Measurements from ENCODE around the gene SERPINB3.

Gene SERPINB3

DNA sequence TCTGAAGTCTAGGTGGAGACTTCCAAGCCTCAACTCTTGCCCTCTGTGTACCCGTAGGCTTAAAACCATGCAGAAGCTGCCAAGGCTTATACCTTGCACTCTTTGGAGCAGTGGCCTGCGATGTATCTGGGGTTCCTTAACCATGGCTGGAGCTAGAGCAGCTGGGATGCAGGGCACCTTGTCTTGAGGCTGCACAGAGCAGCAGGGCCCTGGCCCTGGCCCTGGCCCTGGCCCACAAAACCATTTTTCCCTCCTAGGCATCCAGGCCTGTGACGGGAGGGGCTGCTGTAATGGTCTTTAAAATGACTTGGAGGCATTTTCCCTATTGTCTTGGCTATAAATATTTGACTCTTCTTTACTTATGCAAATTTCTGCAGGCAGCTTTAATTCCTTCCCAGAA lies 36.8 kb downstream of the SERPINB3 start:
- Histone ChIP-seq H3K27ac (ENCODE audit: low read depth, low read length) (no peak overlapping the region), H3K27me3 (ENCODE audit: control insufficient read depth in 5 of 5, insufficient read depth in 4 of 5, low read length in 5 of 5) (no peaks in the 10 kb centered on the region), H3K9me3 (ENCODE audit: control insufficient read depth in 5 of 5, low read length in 5 of 5) (peaks cover 4 to 31% (median 29%) of the 10 kb centered on the region in 5 donors), H3K36me3 (ENCODE audit: control insufficient read depth in 5 of 5, insufficient read depth in 5 of 5, low read length in 5 of 5) (no peaks in the 10 kb centered on the region), H3K4me3 (ENCODE audit: low read depth in 1 of 5, low read length in 5 of 5) (no peak overlapping the region), H3K4me1 (ENCODE audit: control insufficient read depth in 5 of 5, insufficient read depth in 5 of 5, low read length in 5 of 5) (no peaks in the 10 kb centered on the region), H3K9ac (ENCODE audit: low read length in 5 of 5) (no peak overlapping the region)

GRCh38 chr18:63619661-63620060 lies 42.0 kb downstream of the SERPINB3 start:
- Histone ChIP-seq H3K9me3 (ENCODE audit: control insufficient read depth in 5 of 5, low read length in 5 of 5) (peaks cover 0 to 11% (median 5%) of the 10 kb centered on the region in 5 donors), H3K27ac (ENCODE audit: low read depth, low read length) (no peak overlapping the region), H3K36me3 (ENCODE audit: control insufficient read depth in 5 of 5, insufficient read depth in 5 of 5, low read length in 5 of 5) (no peaks in the 10 kb centered on the region), H3K4me3 (ENCODE audit: low read depth in 1 of 5, low read length in 5 of 5) (no peak overlapping the region), H3K9ac (ENCODE audit: low read length in 5 of 5) (no peak overlapping the region), H3K27me3 (ENCODE audit: control insufficient read depth in 5 of 5, insufficient read depth in 4 of 5, low read length in 5 of 5) (no peaks in the 10 kb centered on the region), H3K4me1 (ENCODE audit: control insufficient read depth in 5 of 5, insufficient read depth in 5 of 5, low read length in 5 of 5) (no peaks in the 10 kb centered on the region)

- peaks cover 0 to 5% (median 0%) of the 10 kb centered on the region in 5 donors for H3K9me3 ChIP-seq (ENCODE audit: control insufficient read depth in 5 of 5, low read length in 5 of 5)
- no peaks in the 10 kb centered on the region for H3K4me1 ChIP-seq (ENCODE audit: control insufficient read depth in 5 of 5, insufficient read depth in 5 of 5, low read length in 5 of 5)
- no peak overlapping the region for H3K27ac ChIP-seq (ENCODE audit: low read depth, low read length)
- H3K4me3 ChIP-seq (ENCODE audit: low read depth in 1 of 5, low read length in 5 of 5), result no peak overlapping the region
- H3K27me3 ChIP-seq (ENCODE audit: control insufficient read depth in 5 of 5, insufficient read depth in 4 of 5, low read length in 5 of 5), result no peaks in the 10 kb centered on the region
- no peak overlapping the region for H3K9ac ChIP-seq (ENCODE audit: low read length in 5 of 5)
- H3K36me3 ChIP-seq (ENCODE audit: control insufficient read depth in 5 of 5, insufficient read depth in 5 of 5, low read length in 5 of 5), result no peaks in the 10 kb centered on the region
Measured at GRCh38 chr18:63617915-63618234, 43.8 kb downstream of the SERPINB3 start.

DNA sequence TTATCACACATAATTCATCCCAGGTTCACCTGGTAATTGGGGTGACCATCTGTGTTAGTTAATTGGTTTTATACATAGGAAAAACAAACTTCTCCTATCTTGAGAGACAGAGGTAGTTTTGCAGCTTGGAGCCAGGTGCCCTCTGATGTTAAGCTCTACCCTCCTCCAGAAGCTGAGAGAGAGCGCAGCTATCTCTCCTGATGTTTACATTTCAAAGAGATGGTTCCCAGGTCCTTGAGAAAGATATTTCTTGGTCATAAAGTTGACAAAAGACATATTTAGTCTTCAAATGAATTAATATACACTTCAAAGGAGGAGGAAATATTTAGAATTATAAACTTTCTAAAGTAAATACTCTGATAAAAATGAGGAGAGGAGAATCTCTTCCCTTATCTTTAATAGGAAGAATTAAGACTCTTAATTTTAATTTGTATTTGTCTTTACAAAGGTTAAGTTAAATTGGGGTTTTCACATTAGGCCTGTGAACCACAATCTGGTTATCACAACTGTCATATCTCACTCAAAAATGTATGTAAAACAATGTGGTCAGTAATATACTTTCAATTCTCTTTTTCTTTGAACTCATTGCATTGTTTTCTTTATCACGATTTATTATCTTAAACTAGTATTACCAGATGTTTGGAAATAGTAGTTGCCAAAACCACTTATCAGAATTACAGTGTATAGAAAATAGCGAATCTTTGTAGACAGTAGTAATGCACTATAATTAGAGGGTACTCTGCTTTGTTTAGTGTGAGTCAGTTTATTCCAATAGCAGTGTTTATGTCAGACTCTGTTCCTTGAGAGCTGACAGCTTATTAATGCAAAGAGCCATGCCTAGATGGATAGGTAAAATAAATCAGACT lies 44.4 kb downstream of the SERPINB3 start:
- no peak overlapping the region for H3K9ac ChIP-seq (ENCODE audit: low read length in 5 of 5)
- H3K9me3 ChIP-seq (ENCODE audit: control insufficient read depth in 5 of 5, low read length in 5 of 5), result peaks cover 0 to 5% (median 0%) of the 10 kb centered on the region in 5 donors
- H3K4me1 ChIP-seq (ENCODE audit: control insufficient read depth in 5 of 5, insufficient read depth in 5 of 5, low read length in 5 of 5), result no peaks in the 10 kb centered on the region
- no peak overlapping the region for H3K27ac ChIP-seq (ENCODE audit: low read depth, low read length)
- no peaks in the 10 kb centered on the region for H3K36me3 ChIP-seq (ENCODE audit: control insufficient read depth in 5 of 5, insufficient read depth in 5 of 5, low read length in 5 of 5)
- H3K27me3 ChIP-seq (ENCODE audit: control insufficient read depth in 5 of 5, insufficient read depth in 4 of 5, low read length in 5 of 5), result no peaks in the 10 kb centered on the region
- H3K4me3 ChIP-seq (ENCODE audit: low read depth in 1 of 5, low read length in 5 of 5), result no peak overlapping the region

DNA sequence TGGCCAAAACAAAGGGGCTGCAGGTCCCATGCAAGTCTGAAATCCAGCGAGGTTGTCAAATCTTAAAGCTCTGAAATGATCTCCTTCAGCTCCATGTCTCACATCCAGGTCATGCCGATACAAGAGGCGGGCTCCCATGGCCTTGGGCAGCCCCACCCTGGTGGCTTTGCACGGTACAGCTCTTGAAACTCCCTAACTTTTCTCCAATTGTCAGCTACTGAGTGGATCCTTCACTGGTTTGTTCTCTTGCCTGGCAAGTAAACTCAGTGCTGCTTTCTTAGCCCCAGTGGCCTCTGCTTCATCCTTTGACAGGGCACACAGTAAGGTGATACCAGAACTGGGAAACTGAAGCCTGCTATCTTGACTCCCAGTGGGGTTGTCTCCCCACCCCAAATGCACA lies 48.3 kb downstream of the SERPINB3 start:
- H3K9me3 ChIP-seq (ENCODE audit: control insufficient read depth in 5 of 5, low read length in 5 of 5), result no peaks in the 10 kb centered on the region
- no peaks in the 10 kb centered on the region for H3K36me3 ChIP-seq (ENCODE audit: control insufficient read depth in 5 of 5, insufficient read depth in 5 of 5, low read length in 5 of 5)
- no peaks in the 10 kb centered on the region for H3K27me3 ChIP-seq (ENCODE audit: control insufficient read depth in 5 of 5, insufficient read depth in 4 of 5, low read length in 5 of 5)
- no peak overlapping the region for H3K9ac ChIP-seq (ENCODE audit: low read length in 5 of 5)
- no peak overlapping the region for H3K27ac ChIP-seq (ENCODE audit: low read depth, low read length)
- H3K4me3 ChIP-seq (ENCODE audit: low read depth in 1 of 5, low read length in 5 of 5), result no peak overlapping the region
- H3K4me1 ChIP-seq (ENCODE audit: control insufficient read depth in 5 of 5, insufficient read depth in 5 of 5, low read length in 5 of 5), result no peaks in the 10 kb centered on the region

- Histone ChIP-seq H3K27ac (ENCODE audit: low read depth, low read length) (no peak overlapping the region), H3K36me3 (ENCODE audit: control insufficient read depth in 5 of 5, insufficient read depth in 5 of 5, low read length in 5 of 5) (no peaks in the 10 kb centered on the region), H3K4me3 (ENCODE audit: low read depth in 1 of 5, low read length in 5 of 5) (no peak overlapping the region), H3K9ac (ENCODE audit: low read length in 5 of 5) (no peak overlapping the region), H3K4me1 (ENCODE audit: control insufficient read depth in 5 of 5, insufficient read depth in 5 of 5, low read length in 5 of 5) (no peaks in the 10 kb centered on the region), H3K27me3 (ENCODE audit: control insufficient read depth in 5 of 5, insufficient read depth in 4 of 5, low read length in 5 of 5) (no peaks in the 10 kb centered on the region), H3K9me3 (ENCODE audit: control insufficient read depth in 5 of 5, low read length in 5 of 5) (no peaks in the 10 kb centered on the region)
Measured at GRCh38 chr18:63606526-63606925, 55.2 kb downstream of the SERPINB3 start.
